ENCODE data around the gene WDR81.

DNA sequence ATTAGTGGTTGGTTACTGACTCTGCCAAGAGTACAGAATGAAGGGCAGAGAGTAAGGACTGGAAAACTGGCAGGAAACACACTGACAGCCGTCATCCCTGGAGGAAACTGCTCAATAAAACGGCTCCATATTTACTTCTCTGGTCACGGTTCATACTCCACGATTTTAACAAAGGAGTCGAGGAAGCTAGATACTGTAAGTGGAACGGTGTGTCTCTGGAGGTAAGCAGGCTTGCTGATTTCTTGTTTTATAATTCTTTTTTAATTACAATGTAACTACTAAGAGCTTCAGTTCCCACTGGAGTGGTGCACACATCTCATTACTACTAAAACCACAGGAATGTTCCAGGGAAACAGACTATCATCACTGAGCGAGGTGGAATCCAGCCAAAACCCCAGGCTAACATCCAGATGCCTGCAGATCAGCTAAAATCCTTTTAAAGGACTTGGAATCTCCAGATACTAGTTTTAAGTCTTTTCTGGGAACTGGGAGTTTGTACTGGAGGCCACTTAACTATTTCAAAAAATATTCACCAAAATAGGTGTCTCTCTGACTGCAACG, 55.1 kb downstream of the WDR81 start:
- TF ChIP-seq, protein P1, sequence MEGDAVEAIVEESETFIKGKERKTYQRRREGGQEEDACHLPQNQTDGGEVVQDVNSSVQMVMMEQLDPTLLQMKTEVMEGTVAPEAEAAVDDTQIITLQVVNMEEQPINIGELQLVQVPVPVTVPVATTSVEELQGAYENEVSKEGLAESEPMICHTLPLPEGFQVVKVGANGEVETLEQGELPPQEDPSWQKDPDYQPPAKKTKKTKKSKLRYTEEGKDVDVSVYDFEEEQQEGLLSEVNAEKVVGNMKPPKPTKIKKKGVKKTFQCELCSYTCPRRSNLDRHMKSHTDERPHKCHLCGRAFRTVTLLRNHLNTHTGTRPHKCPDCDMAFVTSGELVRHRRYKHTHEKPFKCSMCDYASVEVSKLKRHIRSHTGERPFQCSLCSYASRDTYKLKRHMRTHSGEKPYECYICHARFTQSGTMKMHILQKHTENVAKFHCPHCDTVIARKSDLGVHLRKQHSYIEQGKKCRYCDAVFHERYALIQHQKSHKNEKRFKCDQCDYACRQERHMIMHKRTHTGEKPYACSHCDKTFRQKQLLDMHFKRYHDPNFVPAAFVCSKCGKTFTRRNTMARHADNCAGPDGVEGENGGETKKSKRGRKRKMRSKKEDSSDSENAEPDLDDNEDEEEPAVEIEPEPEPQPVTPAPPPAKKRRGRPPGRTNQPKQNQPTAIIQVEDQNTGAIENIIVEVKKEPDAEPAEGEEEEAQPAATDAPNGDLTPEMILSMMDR (conservative IDR thresholded peaks at IDR 0.05; ENCODE audit: low read length), result no peak
- TF ChIP-seq EZH2phosphoT487 (IDR thresholded peaks at IDR 0.05; ENCODE audit: borderline replicate concordance), result no peak
